Stimulated activated CD4-positive, alpha-beta T cell treated with anti-CD3 and anti-CD28 coated beads, Interleukin-1b, Interleukin-23, amount 100 ng/mL, for 48 hours (primary cell): ENCODE measurements around the gene BTBD16.

Source experiments
- DNase-seq: peaks from one replicate; pipeline ENCODE4 v3.0.0-alpha.2; 2020

The BTBD16 gene

DNA sequence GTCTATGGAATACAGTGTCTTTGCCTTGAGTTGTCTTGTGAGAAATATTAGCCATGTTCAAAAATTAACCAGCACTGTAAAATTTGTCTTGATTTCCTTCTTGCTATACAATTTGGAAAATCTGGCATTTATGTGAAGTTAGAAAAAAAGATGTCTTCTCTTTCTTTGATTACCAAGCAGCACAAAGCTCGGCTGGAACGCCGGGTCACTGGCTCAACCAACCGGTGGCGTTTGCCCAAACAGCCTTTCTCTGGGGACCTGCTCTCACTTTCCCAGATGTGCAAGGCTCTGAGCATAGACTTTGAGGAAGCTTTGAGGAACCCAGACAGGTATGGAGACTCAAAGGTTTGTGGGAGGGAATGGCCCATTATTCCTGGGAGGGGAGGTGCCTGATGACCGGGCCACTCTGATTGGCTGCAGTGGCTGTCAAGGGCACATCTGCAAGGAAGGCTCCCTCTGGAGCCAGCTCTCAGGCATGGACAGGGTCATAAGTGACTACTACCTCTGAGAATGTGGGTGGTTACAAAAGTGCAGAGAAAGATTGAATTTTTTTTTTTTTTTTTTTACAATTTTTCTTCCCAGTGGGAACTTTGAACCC lies 5.6 kb downstream of the BTBD16 start:
- no peak for DNase-seq

DNA sequence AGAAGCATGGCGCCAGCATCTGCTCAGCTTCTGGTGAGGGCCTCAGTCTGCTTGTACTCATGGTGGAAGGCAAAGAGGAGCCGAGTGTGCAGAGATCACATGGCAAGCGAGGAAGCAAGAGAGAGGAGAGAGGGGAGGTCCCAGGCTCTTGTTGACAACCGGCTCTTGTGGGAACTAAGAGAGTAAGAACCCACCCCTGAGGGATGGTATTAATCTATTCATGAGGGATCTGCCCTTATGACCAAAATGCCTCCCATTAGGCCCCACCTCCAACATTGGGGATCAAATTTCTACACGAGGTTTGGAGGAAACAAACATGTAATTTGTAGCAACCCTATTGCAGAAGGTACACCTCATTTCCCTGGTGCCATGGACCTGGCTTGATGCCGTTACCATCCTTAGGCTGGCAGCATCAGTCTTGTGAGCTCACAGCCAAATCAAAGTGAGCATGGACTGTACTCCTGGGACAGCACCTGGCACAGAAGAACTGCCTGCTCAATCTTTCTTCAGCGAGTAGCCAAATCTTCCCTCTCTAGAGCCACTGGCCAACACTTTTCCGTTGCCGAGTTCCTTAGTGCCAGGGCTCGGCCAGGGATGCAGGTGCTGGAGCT lies 6.5 kb downstream of the BTBD16 start:
- no peak for DNase-seq

DNA sequence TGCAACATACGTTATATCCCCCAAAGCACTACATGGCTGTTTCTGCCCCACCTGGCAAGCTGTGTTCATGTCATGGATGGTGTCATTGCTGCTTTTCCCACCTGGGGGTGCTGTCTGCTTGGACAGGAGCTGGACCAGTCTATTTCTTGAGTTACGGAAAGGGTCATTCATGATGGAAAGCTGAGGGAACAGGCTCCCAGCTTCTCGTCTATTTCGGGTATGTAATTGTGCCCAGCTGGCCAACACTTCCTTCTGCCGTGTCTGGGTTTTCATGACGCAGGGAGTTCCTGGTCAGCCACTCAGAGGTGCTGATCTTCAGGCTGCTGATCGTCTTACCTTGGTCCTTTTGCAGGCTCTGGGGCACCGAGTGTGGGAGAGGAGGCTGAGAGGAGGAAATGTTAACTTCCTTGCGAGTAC lies 8.6 kb downstream of the BTBD16 start:
- DNase-seq, result peak; percentile 18

GRCh38 chr10:122280156-122280555 lies 9.1 kb downstream of the BTBD16 start:
- DNase-seq, result no peak

GRCh38 chr10:122281018-122281626 lies 10.0 kb downstream of the BTBD16 start:
- no peak for DNase-seq

DNA sequence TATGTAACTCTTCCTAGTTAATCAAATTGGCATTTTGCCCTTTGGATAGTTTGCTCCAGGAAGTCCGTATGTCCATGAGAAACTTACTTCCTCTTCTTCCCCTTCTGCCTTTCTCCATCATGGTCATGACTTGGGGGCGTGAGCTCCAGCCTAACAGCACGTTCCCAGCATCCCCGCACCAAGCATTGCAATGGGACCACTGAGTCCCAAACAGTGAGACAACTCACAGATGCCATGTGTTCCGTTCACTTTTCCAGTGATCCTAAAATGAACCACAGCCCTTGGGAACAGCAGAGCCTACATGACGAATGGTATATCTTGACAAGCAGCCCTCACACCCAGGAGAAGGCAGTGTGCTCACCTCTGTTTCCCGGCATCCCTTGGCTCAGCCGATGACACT lies 10.7 kb downstream of the BTBD16 start:
- DNase-seq, result no peak

GRCh38 chr10:122282253-122282671 lies 11.2 kb downstream of the BTBD16 start:
- no peak for DNase-seq

- DNase-seq, result no peak
Measured at GRCh38 chr10:122282909-122283308, 11.8 kb downstream of the BTBD16 start.

DNA sequence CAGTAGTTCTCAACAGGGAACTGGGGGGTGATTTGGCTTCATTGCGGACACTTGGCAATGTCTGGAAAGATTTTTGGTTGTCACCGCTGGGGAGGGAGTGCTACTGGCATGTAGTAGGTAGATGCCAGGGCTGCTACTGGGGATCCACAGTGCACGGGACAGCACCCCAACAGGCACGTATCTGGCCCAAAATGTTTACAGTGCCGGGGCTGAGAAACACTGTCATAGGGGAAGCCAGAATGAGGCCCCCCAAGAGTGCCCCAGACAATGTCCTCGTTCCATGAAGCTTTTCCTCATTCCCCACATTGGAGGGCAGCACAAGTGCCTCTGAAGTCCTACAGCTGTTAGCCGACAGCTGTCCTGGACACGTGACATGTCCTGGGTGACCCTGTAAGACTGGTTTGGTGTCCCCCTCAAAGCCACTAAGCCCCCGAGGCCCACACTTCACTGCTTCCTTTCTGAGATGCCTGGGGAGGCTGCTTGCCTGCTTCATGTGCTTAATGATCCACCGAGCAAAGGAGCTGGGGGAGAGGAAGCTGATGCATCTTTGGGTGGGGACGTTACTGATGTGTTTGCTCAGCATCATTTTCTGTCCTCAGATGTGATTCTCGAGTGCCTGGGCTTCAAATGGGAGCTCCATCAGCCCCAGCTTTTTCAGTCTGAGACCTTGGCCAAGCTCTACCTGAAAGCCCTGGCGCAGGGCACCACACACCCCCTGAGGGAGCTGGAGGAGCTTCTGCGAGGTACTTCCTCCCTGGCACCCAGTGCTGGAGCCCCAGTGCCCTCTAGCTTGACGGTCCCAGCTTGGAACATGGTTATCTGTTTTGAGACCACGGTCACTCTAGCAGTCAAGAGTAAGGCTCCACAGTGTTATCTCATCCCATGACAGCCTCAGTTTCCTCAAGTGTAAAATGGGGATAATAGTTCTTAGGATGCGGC lies 14.7 kb downstream of the BTBD16 start:
- DNase-seq, result no peak

- DNase-seq, result no peak
Measured at GRCh38 chr10:122286867-122287266, 15.8 kb downstream of the BTBD16 start.

- no peak for DNase-seq
Measured at GRCh38 chr10:122287570-122287969, 16.5 kb downstream of the BTBD16 start.

GRCh38 chr10:122288262-122288661 lies 17.2 kb downstream of the BTBD16 start:
- DNase-seq, result no peak

DNA sequence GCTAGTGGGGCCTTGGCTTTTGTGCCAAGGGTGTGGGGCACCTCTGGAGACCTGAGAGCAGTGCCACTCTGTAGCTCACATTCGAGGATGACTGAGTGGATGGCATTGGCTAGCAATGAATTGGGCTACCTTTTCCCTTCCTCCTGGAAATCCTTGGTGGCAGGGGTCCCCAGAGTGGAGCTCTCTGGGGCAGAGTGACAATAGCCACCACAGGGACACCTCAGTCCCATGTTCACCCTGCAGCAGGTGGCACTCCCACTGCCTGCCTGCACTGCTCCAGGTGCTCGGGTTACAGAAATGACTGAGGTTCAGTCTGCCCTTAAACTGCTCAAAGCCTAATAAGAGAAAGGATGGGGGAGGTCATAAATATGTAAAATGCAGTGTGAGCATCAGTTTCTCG lies 17.8 kb downstream of the BTBD16 start:
- no peak for DNase-seq

GRCh38 chr10:122290334-122290733 lies 19.2 kb downstream of the BTBD16 start:
- DNase-seq, result no peak

DNA sequence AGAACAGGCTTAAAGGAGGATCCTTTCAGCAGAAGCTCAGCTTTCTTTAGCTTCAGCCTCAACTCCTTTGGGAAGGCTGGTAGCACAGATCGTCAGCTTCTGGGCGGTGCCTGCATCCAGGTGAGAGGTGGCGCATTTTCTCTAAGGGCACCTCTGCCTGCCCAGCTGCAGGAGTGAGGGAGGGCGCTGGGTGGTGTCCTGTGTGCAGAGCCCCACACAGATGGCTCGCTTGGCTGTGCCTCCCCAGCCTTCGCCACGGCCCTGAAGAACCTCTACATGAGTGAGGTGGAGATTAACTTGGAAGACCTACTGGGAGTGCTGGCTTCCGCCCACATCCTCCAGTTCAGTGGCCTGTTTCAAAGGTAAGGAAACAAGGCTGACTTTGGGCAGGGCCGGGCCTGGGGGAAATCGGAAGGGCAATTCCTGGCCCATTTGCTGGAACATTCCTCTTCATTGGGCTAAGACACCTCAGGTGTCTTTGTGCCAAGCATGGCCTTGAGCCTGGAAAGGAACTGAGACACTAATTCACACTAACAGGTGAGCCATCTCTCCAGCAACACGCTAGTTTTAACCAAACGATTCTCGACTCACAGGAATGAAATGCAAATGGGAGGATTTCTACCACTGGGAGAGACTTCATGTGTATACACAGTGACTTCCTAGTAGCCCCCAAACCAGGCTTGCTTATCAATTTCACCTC lies 19.9 kb downstream of the BTBD16 start:
- DNase-seq, result no peak

- no peak for DNase-seq
Measured at GRCh38 chr10:122291739-122292138, 20.6 kb downstream of the BTBD16 start.

GRCh38 chr10:122292376-122292775 lies 21.3 kb downstream of the BTBD16 start:
- DNase-seq, result no peak

DNA sequence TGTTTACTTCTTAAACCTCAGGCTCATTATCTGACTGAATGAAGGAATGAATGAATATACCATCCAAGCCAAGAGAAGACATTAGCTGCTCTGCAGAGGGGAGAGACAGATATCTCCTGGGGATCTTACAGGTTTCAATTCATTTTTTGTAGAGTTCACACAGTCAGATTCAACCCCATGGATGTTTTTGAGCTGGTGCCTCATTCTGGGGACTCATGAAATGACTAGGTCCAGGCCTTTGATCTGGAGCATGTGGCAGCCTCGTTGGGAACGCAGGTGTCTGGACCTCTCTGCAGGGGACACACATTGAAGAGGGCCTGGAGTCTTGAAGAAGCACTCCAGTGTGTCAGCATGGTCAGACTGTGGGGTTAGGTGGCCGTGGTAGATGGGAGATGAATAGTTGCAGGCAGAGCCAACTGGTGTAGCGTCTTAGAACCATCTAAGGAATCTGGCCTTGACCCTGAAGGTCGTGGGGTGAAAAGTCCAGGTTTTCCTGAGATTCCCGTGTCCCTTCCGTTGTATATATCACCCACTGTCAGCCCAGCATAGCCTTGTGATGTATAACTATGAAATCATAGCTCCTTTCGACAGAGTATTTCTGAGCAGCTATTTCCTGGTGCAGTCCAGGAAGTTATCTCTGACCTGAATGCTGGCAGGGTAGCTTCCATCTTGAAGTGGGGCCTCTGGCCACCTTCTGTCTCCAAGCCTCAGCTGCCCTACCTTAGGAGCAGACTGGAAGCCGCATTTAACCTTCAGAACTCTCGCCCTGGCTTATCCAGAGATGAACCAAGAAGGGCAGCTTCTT lies 22.3 kb downstream of the BTBD16 start:
- DNase-seq, result no peak

DNA sequence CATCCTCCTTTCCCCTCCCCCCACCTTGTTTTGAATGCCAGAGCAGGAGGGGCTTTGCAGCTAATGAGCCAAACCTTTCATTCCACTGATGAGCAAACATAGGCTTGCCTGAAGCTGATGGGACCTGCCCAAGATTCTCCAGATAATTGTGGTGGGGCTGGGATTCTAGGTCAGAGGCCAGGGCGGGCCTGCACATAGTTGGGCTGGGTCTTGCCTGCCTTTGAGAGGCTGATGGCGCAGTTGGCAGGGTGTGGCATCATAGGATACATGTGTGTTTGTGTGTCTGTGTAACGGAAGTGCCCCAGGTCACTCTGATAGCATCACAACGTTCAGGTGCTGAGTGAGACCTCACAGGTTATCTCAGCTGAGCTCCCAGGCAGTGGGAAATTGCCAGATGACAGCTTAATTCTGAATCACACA lies 22.9 kb downstream of the BTBD16 start:
- no peak for DNase-seq

DNA sequence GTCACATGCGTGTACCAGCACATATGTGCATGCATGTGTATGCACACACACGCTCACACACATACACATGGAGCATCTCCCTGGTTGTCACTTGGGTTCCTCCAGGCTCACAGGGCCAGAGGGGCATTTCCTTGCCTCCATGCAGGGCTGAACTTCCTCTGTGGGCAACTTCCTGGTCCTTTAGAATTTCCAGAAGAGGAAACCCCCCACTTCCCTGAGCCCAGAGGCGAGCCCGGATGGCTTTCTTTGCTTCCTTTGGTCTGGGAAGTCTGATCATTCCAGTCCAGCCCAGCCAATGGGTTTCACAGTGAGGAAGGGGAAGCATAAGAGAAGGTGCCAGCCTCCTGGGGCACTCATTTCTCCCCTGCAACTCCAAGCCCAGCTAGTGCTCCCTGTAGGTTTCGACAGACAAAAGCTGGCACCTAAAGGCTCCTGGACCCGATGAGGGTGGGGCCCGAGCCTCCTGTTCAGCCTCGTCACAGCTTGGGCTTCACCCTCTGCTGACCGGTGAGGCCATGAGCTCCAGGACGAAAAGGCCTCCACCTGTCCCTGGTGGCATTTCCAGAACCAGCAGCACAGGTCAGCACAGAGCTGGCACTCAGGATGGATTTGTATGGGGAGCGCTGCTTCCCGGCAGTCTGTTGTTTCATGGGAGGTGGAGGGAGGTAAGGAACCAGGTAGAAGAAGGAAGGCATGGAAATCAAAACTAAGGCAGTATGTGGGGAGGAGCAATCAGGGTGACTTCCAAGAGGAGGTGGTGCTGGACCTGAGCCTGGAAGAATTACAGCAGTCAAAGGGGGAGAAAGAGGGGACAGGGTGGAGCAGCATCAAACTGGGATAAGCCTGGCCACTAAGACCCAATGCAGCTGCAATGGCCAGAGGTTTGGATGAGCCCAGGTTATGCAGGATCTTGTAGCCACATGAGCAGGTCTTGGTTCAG lies 23.7 kb downstream of the BTBD16 start:
- DNase-seq, result no peak

GRCh38 chr10:122295451-122295809 lies 24.3 kb downstream of the BTBD16 start:
- DNase-seq, result no peak
